ENCODE results near the gene PLA2G10.

GRCh38 chr16:14635395-14636165 is 58.5 kb downstream of the PLA2G10 start:
- TF ChIP-seq YY1 (IDR thresholded peaks at IDR 0.05; ENCODE audit: insufficient read depth, insufficient read length) (no peak), SUZ12 (IDR thresholded peaks at IDR 0.05; ENCODE audit: extremely low read depth, insufficient read depth, insufficient read length) (no peak), ZNF274 (IDR thresholded peaks at IDR 0.05; ENCODE audit: low read depth, low read length) (no peak)

All from NT2/D1 (cell line).